HCT116 (cell line): ENCODE results near the gene SLC5A12. TPM values are rescaled to one million over a fixed set of nuclear protein-coding genes. Genes with fewer than 3 reads are reported as not detected.

Experiments used
- ATAC-seq: fragments of 200-7000 bp; cut with Tn5 transposase; 2 replicates; pipeline ENCODE4 v1.9.1; 2020; ENCODE audit warnings: mild to moderate bottlenecking, moderate library complexity
- BruUV-seq: library from RNA; stranded (reverse); fragments of 400-500 nt; replicated peaks from 2 replicates; lab custom pipeline; 2021; lab: Mats Ljungman, UMichigan
- CTCF ChIA-PET: fragments of 300-600 bp; sonication (Branson Sonifier 250); formaldehyde crosslinking; loops from one replicate; lab custom pipeline; 2021; ENCODE audit warnings: antibody characterized with exemption; lab: Charles Lee
- POLR2A ChIA-PET: fragments of 300-600, 350-600 bp; sonication (Branson Sonifier 250); formaldehyde crosslinking; loops from one replicate; lab custom pipeline; 2021; ENCODE audit warnings: antibody characterized with exemption; lab: Charles Lee
- RAD21 ChIA-PET, 2 experiments: fragments of 300-600 bp; sonication (Branson Sonifier 250); formaldehyde crosslinking; loops; one replicate each; lab custom pipeline; 2023; ENCODE audit warnings: low total read pairs in 2 of 2; ENCODE audit not compliant: uncharacterized antibody in 2 of 2, unreplicated experiment in 2 of 2, low non-redundant PET in 1 of 2; lab: Charles Lee
- DNase-seq: peaks from one replicate; pipeline ENCODE4 v3.0.0-alpha.2; 2010; ENCODE audit warnings: low read depth, low spot score
- H2AFZ ChIP-seq: fragments of 200-600 bp; shearing (Covaris generic), sonication (generic); 2 replicates; pipeline ENCODE4 v1.6.1; 2017; ENCODE audit warnings: low read depth, mixed run types, mixed read lengths, antibody characterized with exemption, low read length; ENCODE audit not compliant: poor library complexity, severe bottlenecking
- H3K27ac ChIP-seq: 2 replicates; pipeline ENCODE4 v1.5.1; 2012; ENCODE audit warnings: low read depth, low read length
- H3K27me3 ChIP-seq: fragments of 200-600 bp; sonication (generic); 2 replicates; pipeline ENCODE4 v1.6.1; 2016; ENCODE audit warnings: mixed run types, low read length, mixed read lengths; ENCODE audit not compliant: insufficient read depth
- H3K36me3 ChIP-seq, 2 experiments: fragments of 200-500 bp in 1 of 2; fragments of 200-600 bp in 1 of 2; sonication (Bioruptor generic) in 1 of 2; sonication (generic) in 1 of 2; 2 replicates each; pipeline versions ENCODE4 v1.5.1 to v1.6.1; 2014 to 2016; ENCODE audit warnings: low read length in 2 of 2, inconsistent platforms in 1 of 2, mixed read lengths in 1 of 2, mixed run types in 1 of 2; ENCODE audit not compliant: insufficient read depth in 2 of 2, control insufficient read depth in 1 of 2
- H3K4me1 ChIP-seq, 2 experiments: fragments of 200-600 bp in 1 of 2; sonication (generic) in 1 of 2; 2 replicates each; pipeline versions ENCODE4 v1.5.1 to v1.6.1; 2012 to 2017; ENCODE audit warnings: low read length in 2 of 2, inconsistent platforms in 1 of 2, mild to moderate bottlenecking in 1 of 2, mixed read lengths in 1 of 2, mixed run types in 1 of 2, moderate library complexity in 1 of 2; ENCODE audit not compliant: insufficient read depth in 2 of 2, control insufficient read depth in 1 of 2
- H3K4me2 ChIP-seq: fragments of 200-600 bp; sonication (generic); 2 replicates; pipeline ENCODE4 v1.6.1; 2017; ENCODE audit warnings: mixed run types, low read length, mixed read lengths
- H3K4me3 ChIP-seq, 2 experiments: fragments of 200-600 bp in 1 of 2; sonication (generic) in 1 of 2; replicated peaks in 1 of 2; 2 replicates each; pipeline ENCODE4 v1.5.1; 2011 to 2016; ENCODE audit warnings: low read length in 2 of 2, control low read depth in 1 of 2, low read depth in 1 of 2, mild to moderate bottlenecking in 1 of 2, mixed read lengths in 1 of 2, mixed run types in 1 of 2
- H3K79me2 ChIP-seq: fragments of 200-600 bp; sonication (generic); 2 replicates; pipeline ENCODE4 v1.6.1; 2017; ENCODE audit warnings: mild to moderate bottlenecking, mixed run types, low read length, moderate library complexity, mixed read lengths; ENCODE audit not compliant: insufficient read depth
- H3K9ac ChIP-seq: fragments of 200-600 bp; sonication (generic); 2 replicates; pipeline ENCODE4 v1.6.1; 2016; ENCODE audit warnings: low read length, mixed read lengths
- H3K9me2 ChIP-seq: fragments of 200-600 bp; sonication (generic), shearing (Covaris generic); 2 replicates; pipeline ENCODE4 v1.6.1; 2017; ENCODE audit warnings: mixed run types, mild to moderate bottlenecking, moderate library complexity; ENCODE audit not compliant: insufficient read depth
- H3K9me3 ChIP-seq, 2 experiments: fragments of 200-500 bp in 1 of 2; fragments of 200-600 bp in 1 of 2; sonication (Bioruptor generic) in 1 of 2; sonication (generic) in 1 of 2; 2 replicates each; pipeline ENCODE4 v1.6.1; 2014 to 2017; ENCODE audit warnings: low read length in 2 of 2, mixed read lengths in 2 of 2, inconsistent platforms in 1 of 2, low read depth in 1 of 2, mild to moderate bottlenecking in 1 of 2, mixed run types in 1 of 2, moderate library complexity in 1 of 2; ENCODE audit not compliant: control insufficient read depth in 1 of 2, insufficient read depth in 1 of 2
- H4K20me1 ChIP-seq: fragments of 200-600 bp; sonication (generic), shearing (Covaris generic); 2 replicates; pipeline ENCODE4 v1.6.1; 2017; ENCODE audit warnings: mixed run types, mild to moderate bottlenecking, moderate library complexity; ENCODE audit not compliant: insufficient read depth
- CBX3 ChIP-seq: IDR thresholded peaks from 2 replicates; pipeline ENCODE4 v1.6.1; 2012; ENCODE audit warnings: low read depth
- EGR1 ChIP-seq: IDR thresholded peaks from 2 replicates; pipeline ENCODE4 v1.6.1; 2012; ENCODE audit warnings: low read depth
- ELF1 ChIP-seq: IDR thresholded peaks from 2 replicates; pipeline ENCODE4 v1.6.1; 2012; ENCODE audit warnings: low read depth, borderline replicate concordance
- EZH2phosphoT487 ChIP-seq: fragments of 200-600 bp; IDR thresholded peaks from 2 replicates; pipeline ENCODE4 v1.6.1; 2018; ENCODE audit warnings: antibody characterized with exemption, borderline replicate concordance
- FOSL1 ChIP-seq: IDR thresholded peaks from 2 replicates; pipeline ENCODE4 v1.6.1; 2012; ENCODE audit warnings: low read depth
- JUND ChIP-seq: IDR thresholded peaks from 2 replicates; pipeline ENCODE4 v1.6.1; 2012
- POLR2A ChIP-seq: IDR thresholded peaks from 2 replicates; pipeline ENCODE4 v1.7.0; 2011; ENCODE audit warnings: borderline replicate concordance; ENCODE audit not compliant: insufficient read depth, insufficient read length; ENCODE audit errors: extremely low read depth
- POLR2AphosphoS5 ChIP-seq: IDR thresholded peaks from 2 replicates; pipeline ENCODE4 v1.6.1; 2011; ENCODE audit warnings: mild to moderate bottlenecking, low read depth, low read length, moderate library complexity
- RAD21 ChIP-seq: IDR thresholded peaks from 2 replicates; pipeline ENCODE4 v1.6.1; 2012; ENCODE audit warnings: low read depth, mild to moderate bottlenecking
- SIN3A ChIP-seq: IDR thresholded peaks from 2 replicates; pipeline ENCODE4 v1.6.1; 2012; ENCODE audit warnings: low read depth
- SP1 ChIP-seq: IDR thresholded peaks from 2 replicates; pipeline ENCODE4 v1.6.1; 2012; ENCODE audit warnings: low read depth
- SRF ChIP-seq: IDR thresholded peaks from 2 replicates; pipeline ENCODE4 v1.6.1; 2012; ENCODE audit warnings: low read depth
- TCF7L2 ChIP-seq: IDR thresholded peaks from 2 replicates; pipeline ENCODE4 v1.7.0; 2011; ENCODE audit warnings: borderline replicate concordance, inconsistent platforms; ENCODE audit not compliant: insufficient read depth, insufficient read length; ENCODE audit errors: extremely low read depth
- YY1 ChIP-seq: IDR thresholded peaks from 2 replicates; pipeline ENCODE4 v1.6.1; 2011; ENCODE audit warnings: low read length, low read depth, moderate library complexity, mild to moderate bottlenecking; ENCODE audit not compliant: insufficient replicate concordance; ENCODE audit errors: extremely low read depth
- ZNF274 ChIP-seq: fragments of 200-500 bp; sonication (Bioruptor generic); IDR thresholded peaks from 2 replicates; pipeline ENCODE4 v1.6.1; 2014; ENCODE audit warnings: mild to moderate bottlenecking, low read depth, low read length, inconsistent platforms
- intact Hi-C: fragments of 100-400 bp; cut with micrococcal nuclease; formaldehyde crosslinking; loops from 2 replicates; pipeline ENCODE4 v1.10.0; 2022
- total RNA-seq: library from RNA; stranded (reverse); gene quantifications from one replicate; pipeline ENCODE4 v1.2.1, GENCODE V29; 2021; ENCODE audit not compliant: unreplicated experiment
- TF ChIP-seq, protein P1 (sequence below), 3 experiments: fragments of 200-600 bp in 1 of 3; sonication (generic) in 1 of 3; IDR thresholded peaks in 2 of 3; conservative IDR thresholded peaks in 1 of 3; 2 replicates each; pipeline ENCODE4 v1.5.1; 2012 to 2017; ENCODE audit warnings: low read depth in 2 of 3, low read length in 2 of 3, antibody characterized with exemption in 1 of 3, borderline replicate concordance in 1 of 3, control low read depth in 1 of 3, mild to moderate bottlenecking in 1 of 3, mixed read lengths in 1 of 3, mixed run types in 1 of 3, moderate library complexity in 1 of 3; ENCODE audit not compliant: insufficient read depth in 1 of 3
- TF ChIP-seq, protein P2 (sequence below): IDR thresholded peaks from 2 replicates; pipeline ENCODE4 v1.6.1; 2012
- TF ChIP-seq, protein P3 (sequence below): IDR thresholded peaks from 2 replicates; pipeline ENCODE4 v1.6.1; 2011; ENCODE audit warnings: mild to moderate bottlenecking, low read length, moderate library complexity; ENCODE audit not compliant: insufficient replicate concordance; ENCODE audit errors: extremely low read depth
- TF ChIP-seq, protein P4 (sequence below): IDR thresholded peaks from 2 replicates; pipeline ENCODE4 v1.6.1; 2012; ENCODE audit warnings: low read depth
- TF ChIP-seq, protein P5 (sequence below): IDR thresholded peaks from 2 replicates; pipeline ENCODE4 v1.6.1; 2012

Gene SLC5A12
- total RNA-seq, 1 experiment from 2014 or later, result not detected

DNA sequence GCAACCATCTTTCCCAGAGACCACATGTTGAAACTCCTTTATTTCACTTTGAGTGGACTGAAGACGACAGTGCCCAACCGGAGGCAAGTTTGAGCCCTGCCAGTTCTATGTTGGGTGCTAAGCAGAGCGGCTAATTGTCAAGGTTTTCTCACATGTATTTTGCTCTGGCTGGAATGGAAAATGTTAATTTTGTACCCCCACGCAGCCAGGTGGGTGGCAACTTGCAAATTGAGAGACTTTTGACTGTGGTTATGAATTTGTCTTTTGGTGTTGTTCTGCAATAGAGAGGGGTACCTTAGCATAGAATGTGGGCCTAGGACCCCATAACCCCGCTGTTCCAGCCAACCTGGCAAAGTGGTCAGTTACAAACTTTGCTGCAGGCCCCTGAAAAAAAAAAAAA lies 42.5 kb upstream of the SLC5A12 start:
- intact Hi-C loops, result no loop called here
- ATAC-seq, result no peak
- Histone ChIP-seq H3K4me3 (no peak overlapping the region), H3K27me3 (no peaks in the 10 kb centered on the region), H4K20me1 (no peaks in the 10 kb centered on the region), H3K4me1 (no peaks in the 10 kb centered on the region), H3K27ac (no peak overlapping the region), H3K9me2 (no peaks in the 10 kb centered on the region), H3K79me2 (no peaks in the 10 kb centered on the region), H3K9ac (no peak overlapping the region), H2AFZ (no peak overlapping the region), H3K9me3 (peaks cover 0 to 3% of the 10 kb centered on the region in 2 experiments; a peak in 2 of 4 replicates), H3K4me2 (no peak overlapping the region), H3K36me3 (no peaks in the 10 kb centered on the region)
- no peak for TF ChIP-seq POLR2A
- TF ChIP-seq ZNF274, result no peak
- TF ChIP-seq FOSL1, result no peak
- TF ChIP-seq SP1, result no peak
- TF ChIP-seq, protein P1, sequence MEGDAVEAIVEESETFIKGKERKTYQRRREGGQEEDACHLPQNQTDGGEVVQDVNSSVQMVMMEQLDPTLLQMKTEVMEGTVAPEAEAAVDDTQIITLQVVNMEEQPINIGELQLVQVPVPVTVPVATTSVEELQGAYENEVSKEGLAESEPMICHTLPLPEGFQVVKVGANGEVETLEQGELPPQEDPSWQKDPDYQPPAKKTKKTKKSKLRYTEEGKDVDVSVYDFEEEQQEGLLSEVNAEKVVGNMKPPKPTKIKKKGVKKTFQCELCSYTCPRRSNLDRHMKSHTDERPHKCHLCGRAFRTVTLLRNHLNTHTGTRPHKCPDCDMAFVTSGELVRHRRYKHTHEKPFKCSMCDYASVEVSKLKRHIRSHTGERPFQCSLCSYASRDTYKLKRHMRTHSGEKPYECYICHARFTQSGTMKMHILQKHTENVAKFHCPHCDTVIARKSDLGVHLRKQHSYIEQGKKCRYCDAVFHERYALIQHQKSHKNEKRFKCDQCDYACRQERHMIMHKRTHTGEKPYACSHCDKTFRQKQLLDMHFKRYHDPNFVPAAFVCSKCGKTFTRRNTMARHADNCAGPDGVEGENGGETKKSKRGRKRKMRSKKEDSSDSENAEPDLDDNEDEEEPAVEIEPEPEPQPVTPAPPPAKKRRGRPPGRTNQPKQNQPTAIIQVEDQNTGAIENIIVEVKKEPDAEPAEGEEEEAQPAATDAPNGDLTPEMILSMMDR (IDR thresholded peaks at IDR 0.05 in 2 of 3, conservative IDR thresholded peaks at IDR 0.05 in 1 of 3; ENCODE audit: borderline replicate concordance in 1 of 3, insufficient read depth in 1 of 3, low read depth in 2 of 3, low read length in 2 of 3), result no peak
- no peak for TF ChIP-seq RAD21
- TF ChIP-seq CBX3, result no peak
- TF ChIP-seq ELF1, result no peak
- TF ChIP-seq, protein P2, sequence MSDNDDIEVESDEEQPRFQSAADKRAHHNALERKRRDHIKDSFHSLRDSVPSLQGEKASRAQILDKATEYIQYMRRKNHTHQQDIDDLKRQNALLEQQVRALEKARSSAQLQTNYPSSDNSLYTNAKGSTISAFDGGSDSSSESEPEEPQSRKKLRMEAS, result no peak
- TF ChIP-seq TCF7L2, result no peak
- TF ChIP-seq SRF, result no peak
- no peak for TF ChIP-seq EZH2phosphoT487
- no peak for TF ChIP-seq YY1
- TF ChIP-seq, protein P3, sequence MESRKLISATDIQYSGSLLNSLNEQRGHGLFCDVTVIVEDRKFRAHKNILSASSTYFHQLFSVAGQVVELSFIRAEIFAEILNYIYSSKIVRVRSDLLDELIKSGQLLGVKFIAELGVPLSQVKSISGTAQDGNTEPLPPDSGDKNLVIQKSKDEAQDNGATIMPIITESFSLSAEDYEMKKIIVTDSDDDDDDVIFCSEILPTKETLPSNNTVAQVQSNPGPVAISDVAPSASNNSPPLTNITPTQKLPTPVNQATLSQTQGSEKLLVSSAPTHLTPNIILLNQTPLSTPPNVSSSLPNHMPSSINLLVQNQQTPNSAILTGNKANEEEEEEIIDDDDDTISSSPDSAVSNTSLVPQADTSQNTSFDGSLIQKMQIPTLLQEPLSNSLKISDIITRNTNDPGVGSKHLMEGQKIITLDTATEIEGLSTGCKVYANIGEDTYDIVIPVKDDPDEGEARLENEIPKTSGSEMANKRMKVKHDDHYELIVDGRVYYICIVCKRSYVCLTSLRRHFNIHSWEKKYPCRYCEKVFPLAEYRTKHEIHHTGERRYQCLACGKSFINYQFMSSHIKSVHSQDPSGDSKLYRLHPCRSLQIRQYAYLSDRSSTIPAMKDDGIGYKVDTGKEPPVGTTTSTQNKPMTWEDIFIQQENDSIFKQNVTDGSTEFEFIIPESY, result no peak
- TF ChIP-seq, protein P4, sequence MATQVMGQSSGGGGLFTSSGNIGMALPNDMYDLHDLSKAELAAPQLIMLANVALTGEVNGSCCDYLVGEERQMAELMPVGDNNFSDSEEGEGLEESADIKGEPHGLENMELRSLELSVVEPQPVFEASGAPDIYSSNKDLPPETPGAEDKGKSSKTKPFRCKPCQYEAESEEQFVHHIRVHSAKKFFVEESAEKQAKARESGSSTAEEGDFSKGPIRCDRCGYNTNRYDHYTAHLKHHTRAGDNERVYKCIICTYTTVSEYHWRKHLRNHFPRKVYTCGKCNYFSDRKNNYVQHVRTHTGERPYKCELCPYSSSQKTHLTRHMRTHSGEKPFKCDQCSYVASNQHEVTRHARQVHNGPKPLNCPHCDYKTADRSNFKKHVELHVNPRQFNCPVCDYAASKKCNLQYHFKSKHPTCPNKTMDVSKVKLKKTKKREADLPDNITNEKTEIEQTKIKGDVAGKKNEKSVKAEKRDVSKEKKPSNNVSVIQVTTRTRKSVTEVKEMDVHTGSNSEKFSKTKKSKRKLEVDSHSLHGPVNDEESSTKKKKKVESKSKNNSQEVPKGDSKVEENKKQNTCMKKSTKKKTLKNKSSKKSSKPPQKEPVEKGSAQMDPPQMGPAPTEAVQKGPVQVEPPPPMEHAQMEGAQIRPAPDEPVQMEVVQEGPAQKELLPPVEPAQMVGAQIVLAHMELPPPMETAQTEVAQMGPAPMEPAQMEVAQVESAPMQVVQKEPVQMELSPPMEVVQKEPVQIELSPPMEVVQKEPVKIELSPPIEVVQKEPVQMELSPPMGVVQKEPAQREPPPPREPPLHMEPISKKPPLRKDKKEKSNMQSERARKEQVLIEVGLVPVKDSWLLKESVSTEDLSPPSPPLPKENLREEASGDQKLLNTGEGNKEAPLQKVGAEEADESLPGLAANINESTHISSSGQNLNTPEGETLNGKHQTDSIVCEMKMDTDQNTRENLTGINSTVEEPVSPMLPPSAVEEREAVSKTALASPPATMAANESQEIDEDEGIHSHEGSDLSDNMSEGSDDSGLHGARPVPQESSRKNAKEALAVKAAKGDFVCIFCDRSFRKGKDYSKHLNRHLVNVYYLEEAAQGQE, result no peak
- TF ChIP-seq, protein P5, sequence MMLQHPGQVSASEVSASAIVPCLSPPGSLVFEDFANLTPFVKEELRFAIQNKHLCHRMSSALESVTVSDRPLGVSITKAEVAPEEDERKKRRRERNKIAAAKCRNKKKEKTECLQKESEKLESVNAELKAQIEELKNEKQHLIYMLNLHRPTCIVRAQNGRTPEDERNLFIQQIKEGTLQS, result no peak
- TF ChIP-seq JUND, result no peak
- no peak for TF ChIP-seq POLR2AphosphoS5
- no peak for TF ChIP-seq SIN3A
- no peak for TF ChIP-seq EGR1
- BruUV-seq, result no TSS peak
- POLR2A ChIA-PET, result no interaction called here
- DNase-seq, result no peak
- CTCF ChIA-PET, result no interaction called here
- RAD21 ChIA-PET, result no interaction called here
